Tibial nerve (tissue), 3 donors: ENCODE data around the gene DTYMK.

Source experiments
- POLR2A ChIP-seq, 2 donors: fragments of 450-650 bp; IDR thresholded peaks; one replicate each; pipeline ENCODE4 v1.6.1; 2017; ENCODE audit warnings: antibody characterized with exemption in 2 of 2, mild to moderate bottlenecking in 2 of 2, moderate library complexity in 2 of 2
- TF ChIP-seq, protein P1 (sequence below), 5 experiments: fragments of 200-600 bp in 3 of 5; fragments of 450-650 bp in 2 of 5; sonication (generic) in 3 of 5; IDR thresholded peaks; one replicate each; pipeline ENCODE4 v1.5.1; 2016 to 2019; ENCODE audit warnings: antibody characterized with exemption in 5 of 5, mild to moderate bottlenecking in 3 of 5, moderate library complexity in 2 of 5

DNA sequence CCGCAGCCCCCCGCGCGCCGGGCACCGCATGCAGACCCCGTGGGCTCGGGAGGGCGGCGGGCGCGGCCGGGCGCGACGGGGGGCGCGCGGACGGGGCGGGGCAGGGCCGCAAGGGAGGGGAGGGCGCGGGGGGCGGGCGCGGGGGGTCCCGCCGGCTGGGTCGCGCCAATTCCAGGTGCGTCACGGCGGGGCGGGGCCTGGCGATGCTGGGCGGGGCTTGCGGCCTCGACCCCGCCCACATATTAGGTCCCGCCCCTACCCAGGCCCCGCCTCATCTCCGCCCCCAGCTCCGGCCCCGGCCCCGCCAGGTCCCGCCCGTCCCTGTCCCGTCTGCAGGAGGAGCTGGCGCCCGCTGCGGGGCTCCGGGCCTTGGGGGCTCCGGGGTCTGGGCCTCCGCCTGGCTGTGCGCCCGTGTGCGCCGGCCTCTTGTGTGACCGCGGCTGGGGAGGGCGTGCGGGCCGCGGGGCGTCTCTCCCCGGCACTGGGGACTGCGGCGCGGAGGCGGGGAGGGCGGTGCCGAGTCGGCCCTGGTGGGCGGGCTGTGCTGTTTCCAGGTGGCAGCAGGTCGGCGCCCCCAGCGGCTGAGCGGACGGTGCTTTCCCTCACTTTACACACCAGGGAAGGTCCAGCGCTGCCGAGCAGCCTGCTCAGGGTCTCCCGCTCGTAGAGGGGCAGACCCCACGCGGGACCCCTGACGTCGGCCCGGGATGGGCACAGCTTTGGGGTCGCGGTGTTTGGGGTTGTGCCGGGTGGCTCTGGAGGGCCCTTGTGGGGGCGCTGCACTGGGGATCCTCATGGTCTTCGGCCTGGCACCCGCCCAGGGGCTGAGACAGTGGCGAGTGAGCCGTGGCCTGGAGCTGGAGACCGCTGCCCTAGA lies 15.8 kb upstream of the DTYMK start:
- TF ChIP-seq, protein P1, sequence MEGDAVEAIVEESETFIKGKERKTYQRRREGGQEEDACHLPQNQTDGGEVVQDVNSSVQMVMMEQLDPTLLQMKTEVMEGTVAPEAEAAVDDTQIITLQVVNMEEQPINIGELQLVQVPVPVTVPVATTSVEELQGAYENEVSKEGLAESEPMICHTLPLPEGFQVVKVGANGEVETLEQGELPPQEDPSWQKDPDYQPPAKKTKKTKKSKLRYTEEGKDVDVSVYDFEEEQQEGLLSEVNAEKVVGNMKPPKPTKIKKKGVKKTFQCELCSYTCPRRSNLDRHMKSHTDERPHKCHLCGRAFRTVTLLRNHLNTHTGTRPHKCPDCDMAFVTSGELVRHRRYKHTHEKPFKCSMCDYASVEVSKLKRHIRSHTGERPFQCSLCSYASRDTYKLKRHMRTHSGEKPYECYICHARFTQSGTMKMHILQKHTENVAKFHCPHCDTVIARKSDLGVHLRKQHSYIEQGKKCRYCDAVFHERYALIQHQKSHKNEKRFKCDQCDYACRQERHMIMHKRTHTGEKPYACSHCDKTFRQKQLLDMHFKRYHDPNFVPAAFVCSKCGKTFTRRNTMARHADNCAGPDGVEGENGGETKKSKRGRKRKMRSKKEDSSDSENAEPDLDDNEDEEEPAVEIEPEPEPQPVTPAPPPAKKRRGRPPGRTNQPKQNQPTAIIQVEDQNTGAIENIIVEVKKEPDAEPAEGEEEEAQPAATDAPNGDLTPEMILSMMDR (IDR thresholded peaks at IDR 0.05) = peak in 2 of 5 experiments; percentile 20 to 42
- no peak for TF ChIP-seq POLR2A (IDR thresholded peaks at IDR 0.05)
